HUES64 (cell line): ENCODE measurements around the gene SOWAHA.
"Not testable (repeated sequence)": the region's sequence is repeated elsewhere in the genome, so short reads cannot be mapped to it uniquely, and the experiment has no call there.

Source experiments
- H3K27ac ChIP-seq: 2 replicates; pipeline ENCODE4 v1.7.0; 2013; ENCODE audit warnings: low read depth, low read length, inconsistent platforms
- H3K27me3 ChIP-seq: 2 replicates; pipeline ENCODE4 v1.6.1; 2013; ENCODE audit warnings: mild to moderate bottlenecking, low read length; ENCODE audit not compliant: insufficient read depth
- H3K36me3 ChIP-seq: 2 replicates; pipeline ENCODE4 v1.6.1; 2013; ENCODE audit warnings: mild to moderate bottlenecking, low read length; ENCODE audit not compliant: insufficient read depth
- H3K4me1 ChIP-seq: 2 replicates; pipeline ENCODE4 v1.6.1; 2013; ENCODE audit warnings: mild to moderate bottlenecking, low read length, moderate library complexity; ENCODE audit not compliant: insufficient read depth
- H3K4me3 ChIP-seq: 2 replicates; pipeline ENCODE4 v1.5.1; 2013; ENCODE audit warnings: mild to moderate bottlenecking, low read length, moderate library complexity
- H3K9ac ChIP-seq: 2 replicates; pipeline ENCODE4 v1.6.1; 2013; ENCODE audit warnings: mild to moderate bottlenecking, low read depth, low read length
- H3K9me3 ChIP-seq: 2 replicates; pipeline ENCODE4 v1.6.1; 2013; ENCODE audit warnings: low read depth, low read length; ENCODE audit not compliant: insufficient read depth
- WGBS: fragments of 150-250, 120-280 bp; methylation state at CpG from one replicate; pipeline ENCODE4 v1.1.7; 2013; ENCODE audit warnings: missing lambda C conversion rate; 5-methylcytosine and 5-hydroxymethylcytosine counted together

SOWAHA gene

GRCh38 chr5:132791026-132791425 is 22.1 kb upstream of the SOWAHA start:
- Histone ChIP-seq H3K4me1 (no peaks in the 10 kb centered on the region), H3K27ac (no peak overlapping the region), H3K4me3 (no peak overlapping the region), H3K27me3 (no peaks in the 10 kb centered on the region), H3K9ac (no peak overlapping the region), H3K9me3 (no peaks in the 10 kb centered on the region), H3K36me3 (no peaks in the 10 kb centered on the region)
- WGBS: 98% methylated on average over 3 of the region's 3 CpGs

GRCh38 chr5:132797651-132798050 is 15.5 kb upstream of the SOWAHA start:
- Histone ChIP-seq H3K4me3 (no peak overlapping the region), H3K9me3 (no peaks in the 10 kb centered on the region), H3K4me1 (no peaks in the 10 kb centered on the region), H3K9ac (no peak overlapping the region), H3K27ac (no peak overlapping the region), H3K36me3 (no peaks in the 10 kb centered on the region), H3K27me3 (no peaks in the 10 kb centered on the region; the same call in 1 of the 2 replicates)
- WGBS: 95% methylated on average over 2 of the region's 2 CpGs

- no peak overlapping the region for H3K9ac ChIP-seq
- H3K36me3 ChIP-seq: no peaks in the 10 kb centered on the region
- no peak overlapping the region for H3K27ac ChIP-seq
- no peak overlapping the region for H3K4me3 ChIP-seq
- no peaks in the 10 kb centered on the region for H3K9me3 ChIP-seq
- H3K4me1 ChIP-seq: no peaks in the 10 kb centered on the region
- no peaks in the 10 kb centered on the region; the same call in 1 of the 2 replicates for H3K27me3 ChIP-seq
- 89% methylated on average over 2 of the region's 2 CpGs for WGBS
Observed at GRCh38 chr5:132799392-132799791, 13.7 kb upstream of the SOWAHA start.

- H3K4me3 ChIP-seq: no peak overlapping the region
- no peaks in the 10 kb centered on the region for H3K9me3 ChIP-seq
- no peaks in the 10 kb centered on the region for H3K36me3 ChIP-seq
- WGBS: 84% methylated on average over 2 of the region's 2 CpGs
- no peaks in the 10 kb centered on the region for H3K4me1 ChIP-seq
- no peaks in the 10 kb centered on the region; the same call in 1 of the 2 replicates for H3K27me3 ChIP-seq
- no peak overlapping the region for H3K27ac ChIP-seq
- H3K9ac ChIP-seq: no peak overlapping the region
Observed at GRCh38 chr5:132800545-132800944, 12.6 kb upstream of the SOWAHA start.

GRCh38 chr5:132802044-132802684 is 10.9 kb upstream of the SOWAHA start:
- H3K9ac ChIP-seq: no peak overlapping the region
- no peaks in the 10 kb centered on the region for H3K9me3 ChIP-seq
- H3K4me1 ChIP-seq: peaks cover 3% of the 10 kb centered on the region
- no peaks in the 10 kb centered on the region for H3K36me3 ChIP-seq
- no peak overlapping the region for H3K4me3 ChIP-seq
- WGBS: 92% methylated on average over 5 of the region's 5 CpGs
- H3K27ac ChIP-seq: no peak overlapping the region
- H3K27me3 ChIP-seq: no peaks in the 10 kb centered on the region; the same call in 1 of the 2 replicates

GRCh38 chr5:132802685-132803066 is 10.4 kb upstream of the SOWAHA start:
- not testable (repeated sequence) for H3K4me3 ChIP-seq, H3K36me3 ChIP-seq, H3K27me3 ChIP-seq, H3K27ac ChIP-seq, H3K9me3 ChIP-seq, H3K9ac ChIP-seq, H3K4me1 ChIP-seq
- WGBS: 88% methylated on average over 5 of the region's 5 CpGs

- not testable (repeated sequence) for H3K27me3 ChIP-seq, H3K36me3 ChIP-seq, H3K9ac ChIP-seq, H3K4me1 ChIP-seq, H3K9me3 ChIP-seq, H3K27ac ChIP-seq, H3K4me3 ChIP-seq
- no CpG with 5 or more reads among the region's 1 CpG for WGBS
Observed at GRCh38 chr5:132804219-132804618, 8.9 kb upstream of the SOWAHA start.

GRCh38 chr5:132805872-132806271 is 7.2 kb upstream of the SOWAHA start:
- not testable (repeated sequence) for H3K9ac ChIP-seq, H3K27ac ChIP-seq, H3K4me1 ChIP-seq, H3K9me3 ChIP-seq, H3K36me3 ChIP-seq, H3K4me3 ChIP-seq
- 91% methylated on average over 4 of the region's 6 CpGs for WGBS
- H3K27me3 ChIP-seq: peaks cover 13% of the 10 kb centered on the region

- WGBS: 92% methylated on average over 10 of the region's 12 CpGs
- H3K27ac ChIP-seq, H3K9me3 ChIP-seq, H3K36me3 ChIP-seq, H3K4me1 ChIP-seq, H3K4me3 ChIP-seq, H3K9ac ChIP-seq: not testable (repeated sequence)
- H3K27me3 ChIP-seq: peaks cover 22% of the 10 kb centered on the region
Observed at GRCh38 chr5:132806804-132807162, 6.3 kb upstream of the SOWAHA start.

GRCh38 chr5:132807163-132807838 is 5.8 kb upstream of the SOWAHA start:
- H3K36me3 ChIP-seq: no peaks in the 10 kb centered on the region
- H3K9ac ChIP-seq: no peak overlapping the region
- 50% methylated on average over 12 of the region's 12 CpGs for WGBS
- no peak overlapping the region for H3K4me3 ChIP-seq
- no peaks in the 10 kb centered on the region for H3K9me3 ChIP-seq
- H3K4me1 ChIP-seq: peaks cover 9% of the 10 kb centered on the region
- peaks cover 27% of the 10 kb centered on the region for H3K27me3 ChIP-seq
- no peak overlapping the region for H3K27ac ChIP-seq

GRCh38 chr5:132808448-132808847 is 4.7 kb upstream of the SOWAHA start:
- Histone ChIP-seq H3K27me3 (peaks cover 38% of the 10 kb centered on the region), H3K4me3 (no peak overlapping the region), H3K27ac (no peak overlapping the region), H3K4me1 (peaks cover 15% of the 10 kb centered on the region), H3K9me3 (no peaks in the 10 kb centered on the region), H3K9ac (no peak overlapping the region), H3K36me3 (no peaks in the 10 kb centered on the region)
- WGBS: 76% methylated on average over 2 of the region's 2 CpGs

- H3K9ac ChIP-seq: no peak overlapping the region
- H3K27ac ChIP-seq: no peak overlapping the region
- H3K4me1 ChIP-seq: peaks cover 15% of the 10 kb centered on the region
- no peak overlapping the region for H3K4me3 ChIP-seq
- 63% methylated on average over 3 of the region's 3 CpGs for WGBS
- peaks cover 42% of the 10 kb centered on the region for H3K27me3 ChIP-seq
- no peaks in the 10 kb centered on the region for H3K9me3 ChIP-seq
- H3K36me3 ChIP-seq: no peaks in the 10 kb centered on the region
Observed at GRCh38 chr5:132808866-132809265, 4.2 kb upstream of the SOWAHA start.
